Measurements from ENCODE around the gene PIGO.

GRCh38 chr9:35073279-35073612 lies 23.1 kb downstream of the PIGO start:
- TF ChIP-seq CTCF (IDR thresholded peaks at IDR 0.05): no peak
- no peak for TF ChIP-seq POLR2A (IDR thresholded peaks at IDR 0.05)
